Mucosa of descending colon (tissue), 3 donors: ENCODE measurements around the gene TIPRL. TPM values are rescaled to one million over a fixed set of nuclear protein-coding genes. Genes with fewer than 3 reads are reported as not detected.

Source experiments
- ATAC-seq: fragments of 200-7000 bp; cut with Tn5 transposase; one replicate; pipeline ENCODE4 v1.9.1; 2020; ENCODE audit warnings: mild to moderate bottlenecking, moderate library complexity
- DNase-seq, 3 donors: peaks; one replicate each; pipeline ENCODE4 v3.0.0-alpha.2; 2020
- H3K36me3 ChIP-seq: fragments of 200-600 bp; one replicate; pipeline ENCODE4 v1.8.0; 2021; ENCODE audit warnings: low read depth, mild to moderate bottlenecking
- H3K4me1 ChIP-seq: fragments of 200-600 bp; one replicate; pipeline ENCODE4 v1.8.0; 2021; ENCODE audit warnings: low read depth, mild to moderate bottlenecking
- H3K4me3 ChIP-seq: fragments of 200-600 bp; one replicate; pipeline ENCODE4 v1.8.0; 2021; ENCODE audit warnings: mild to moderate bottlenecking
- H3K9me3 ChIP-seq: fragments of 200-600 bp; one replicate; pipeline ENCODE4 v1.8.0; 2021; ENCODE audit warnings: mild to moderate bottlenecking
- intact Hi-C, 2 donors: fragments of 100-400 bp; cut with DNase I in 1 of 2; cut with micrococcal nuclease in 1 of 2; formaldehyde crosslinking; loops; one replicate each; pipeline versions ENCODE4 v1.11.0 to v1.11.1; 2022; cut with DNase I, micrococcal nuclease
- total RNA-seq, 3 donors: library from RNA; stranded (reverse); fragmentation: NEBNext Ultra II Directional in 2 of 3; extraction: Animal tissue kit (Norgen Biotek cat#: 25700) in 2 of 3; gene quantifications; one replicate each; pipeline versions ENCODE4 v1.2.1 to v1.2.4, GENCODE V29; 2021 to 2023
- TF ChIP-seq, protein P1 (sequence below): fragments of 200-600 bp; IDR thresholded peaks from one replicate; pipeline ENCODE4 v1.8.0; 2022; ENCODE audit warnings: antibody characterized with exemption, mild to moderate bottlenecking
- donor health status: DM: no; HTN: no; CAD: no; lungs with moderate emphysema.
- donor health status: DM: no; HTN: no; CAD: no.
- donor health status: DM: no; HTN: yes; CAD: no.

Gene TIPRL
- total RNA-seq, 3 donors from 2014 or later = 30.1 to 37.4 (median 33.5) TPM

DNA sequence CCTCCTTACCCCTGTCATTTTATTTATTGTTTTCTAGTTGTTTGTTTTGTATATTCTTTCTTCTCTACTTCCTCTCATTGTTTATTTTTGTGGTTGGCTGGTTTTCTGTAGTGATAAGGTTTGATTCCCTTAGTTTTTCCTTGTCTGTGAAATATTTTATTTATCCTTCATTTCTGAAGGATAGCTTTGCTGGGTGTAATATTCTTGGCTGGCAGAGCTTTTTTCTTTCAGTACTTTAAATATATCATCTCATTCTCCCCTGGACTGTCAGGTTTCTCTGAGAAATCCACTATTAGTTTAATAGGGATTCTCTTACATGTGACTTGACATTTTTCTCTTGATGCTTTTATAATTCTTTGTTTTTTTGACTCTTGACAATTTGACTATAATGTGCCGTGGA lies 18.8 kb upstream of the TIPRL start:
- Histone ChIP-seq H3K4me1 (no peaks in the 10 kb centered on the region), H3K36me3 (no peaks in the 10 kb centered on the region), H3K9me3 (peaks cover 18% of the 10 kb centered on the region), H3K4me3 (no peak overlapping the region)
- ATAC-seq = no peak
- TF ChIP-seq, protein P1, sequence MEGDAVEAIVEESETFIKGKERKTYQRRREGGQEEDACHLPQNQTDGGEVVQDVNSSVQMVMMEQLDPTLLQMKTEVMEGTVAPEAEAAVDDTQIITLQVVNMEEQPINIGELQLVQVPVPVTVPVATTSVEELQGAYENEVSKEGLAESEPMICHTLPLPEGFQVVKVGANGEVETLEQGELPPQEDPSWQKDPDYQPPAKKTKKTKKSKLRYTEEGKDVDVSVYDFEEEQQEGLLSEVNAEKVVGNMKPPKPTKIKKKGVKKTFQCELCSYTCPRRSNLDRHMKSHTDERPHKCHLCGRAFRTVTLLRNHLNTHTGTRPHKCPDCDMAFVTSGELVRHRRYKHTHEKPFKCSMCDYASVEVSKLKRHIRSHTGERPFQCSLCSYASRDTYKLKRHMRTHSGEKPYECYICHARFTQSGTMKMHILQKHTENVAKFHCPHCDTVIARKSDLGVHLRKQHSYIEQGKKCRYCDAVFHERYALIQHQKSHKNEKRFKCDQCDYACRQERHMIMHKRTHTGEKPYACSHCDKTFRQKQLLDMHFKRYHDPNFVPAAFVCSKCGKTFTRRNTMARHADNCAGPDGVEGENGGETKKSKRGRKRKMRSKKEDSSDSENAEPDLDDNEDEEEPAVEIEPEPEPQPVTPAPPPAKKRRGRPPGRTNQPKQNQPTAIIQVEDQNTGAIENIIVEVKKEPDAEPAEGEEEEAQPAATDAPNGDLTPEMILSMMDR = no peak
- DNase-seq = no peak
- intact Hi-C loops = no loop called here

GRCh38 chr1:168161459-168161858 lies 17.3 kb upstream of the TIPRL start:
- intact Hi-C loops = no loop called here
- Histone ChIP-seq H3K4me1 (no peaks in the 10 kb centered on the region), H3K36me3 (no peaks in the 10 kb centered on the region), H3K4me3 (no peak overlapping the region), H3K9me3 (peaks cover 18% of the 10 kb centered on the region)
- DNase-seq (no peak), ATAC-seq (no peak)
- TF ChIP-seq, protein P1 = no peak

- no peak for DNase-seq
- Histone ChIP-seq H3K36me3 (no peaks in the 10 kb centered on the region), H3K9me3 (peaks cover 8% of the 10 kb centered on the region), H3K4me1 (no peaks in the 10 kb centered on the region), H3K4me3 (no peak overlapping the region)
- no peak for ATAC-seq
- intact Hi-C loops = no loop called here
- TF ChIP-seq, protein P1 = no peak
Observed at GRCh38 chr1:168163670-168164069, 15.1 kb upstream of the TIPRL start.

DNA sequence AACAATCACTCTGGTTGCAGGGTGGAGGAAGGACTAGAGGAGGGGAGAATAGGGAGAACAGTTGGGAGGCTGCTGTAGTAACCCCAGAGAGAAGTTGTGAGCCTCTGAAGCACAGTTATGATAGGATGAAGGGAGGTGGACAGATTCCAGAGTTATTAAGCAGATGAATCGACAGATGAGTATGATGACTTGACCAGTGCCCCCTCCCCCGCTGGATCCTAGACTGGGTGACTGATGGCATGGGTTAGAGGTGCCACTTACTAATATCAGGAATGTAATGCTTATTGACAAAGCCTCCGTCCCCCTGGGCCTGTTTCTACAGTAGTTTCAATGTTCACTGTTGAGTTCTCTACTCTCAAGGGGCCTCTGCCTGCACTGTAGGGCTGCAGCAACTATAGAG lies 14.0 kb upstream of the TIPRL start:
- intact Hi-C loops = no loop called here
- no peak for ATAC-seq

DNA sequence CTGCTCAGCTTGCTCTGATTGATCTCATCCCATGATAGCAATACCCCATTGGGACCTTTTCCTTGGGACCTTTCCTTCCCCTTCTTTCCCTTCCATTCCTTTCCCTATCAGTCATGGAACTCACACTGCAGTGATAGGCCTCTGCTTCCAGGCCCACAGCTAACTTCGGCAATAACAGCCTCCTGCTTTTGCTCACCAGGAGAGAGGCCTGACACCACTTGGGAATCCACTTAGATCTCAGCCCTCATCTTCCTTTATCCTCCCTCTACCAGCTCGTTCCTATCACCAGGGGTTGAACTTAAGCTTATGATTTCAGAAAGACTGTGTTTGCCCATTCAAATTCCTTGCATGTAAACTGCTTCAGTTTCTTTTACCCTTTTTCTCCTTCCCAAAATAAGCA lies 11.0 kb upstream of the TIPRL start:
- DNase-seq = no peak
- no peaks in the 10 kb centered on the region for H3K9me3 ChIP-seq
- ATAC-seq = no peak
- intact Hi-C loops = no loop called here
- no peaks in the 10 kb centered on the region for H3K36me3 ChIP-seq
- no peak overlapping the region for H3K4me3 ChIP-seq
- TF ChIP-seq, protein P1 = no peak
- H3K4me1 ChIP-seq = no peaks in the 10 kb centered on the region

More for the DNA sequence above, 14.0 kb upstream of the TIPRL start:
- no peaks in the 10 kb centered on the region for H3K36me3 ChIP-seq
- TF ChIP-seq, protein P1 = no peak
- no peak overlapping the region for H3K4me3 ChIP-seq
- no peaks in the 10 kb centered on the region for H3K4me1 ChIP-seq
- no peak for DNase-seq
- H3K9me3 ChIP-seq = peaks cover 8% of the 10 kb centered on the region
